ENCODE results near the gene TNFSF12. TPM values are rescaled to one million over a fixed set of nuclear protein-coding genes. Genes with fewer than 3 reads are reported as not detected.
A peak's percentile ranks its signal among the peaks of the same experiment; 100 is the strongest.

Gene TNFSF12
- total RNA-seq, 1 donor from 2014 or later = 18.0 TPM

GRCh38 chr17:7570351-7570750 lies 21.5 kb downstream of the TNFSF12 start:
- no peak for DNase-seq

GRCh38 chr17:7572338-7572587 lies 23.4 kb downstream of the TNFSF12 start:
- no peak for DNase-seq

GRCh38 chr17:7572588-7573323 lies 23.9 kb downstream of the TNFSF12 start:
- DNase-seq = peak; percentile 100

GRCh38 chr17:7573324-7574080 lies 24.6 kb downstream of the TNFSF12 start:
- peak; percentile 96 for DNase-seq

GRCh38 chr17:7574176-7574953 lies 25.5 kb downstream of the TNFSF12 start:
- no peak for DNase-seq

- no peak for DNase-seq
Observed at GRCh38 chr17:7575481-7575883, 26.6 kb downstream of the TNFSF12 start.

- DNase-seq = no peak
Observed at GRCh38 chr17:7575959-7576358, 27.1 kb downstream of the TNFSF12 start.

GRCh38 chr17:7576432-7576937 lies 27.6 kb downstream of the TNFSF12 start:
- DNase-seq = no peak

DNA sequence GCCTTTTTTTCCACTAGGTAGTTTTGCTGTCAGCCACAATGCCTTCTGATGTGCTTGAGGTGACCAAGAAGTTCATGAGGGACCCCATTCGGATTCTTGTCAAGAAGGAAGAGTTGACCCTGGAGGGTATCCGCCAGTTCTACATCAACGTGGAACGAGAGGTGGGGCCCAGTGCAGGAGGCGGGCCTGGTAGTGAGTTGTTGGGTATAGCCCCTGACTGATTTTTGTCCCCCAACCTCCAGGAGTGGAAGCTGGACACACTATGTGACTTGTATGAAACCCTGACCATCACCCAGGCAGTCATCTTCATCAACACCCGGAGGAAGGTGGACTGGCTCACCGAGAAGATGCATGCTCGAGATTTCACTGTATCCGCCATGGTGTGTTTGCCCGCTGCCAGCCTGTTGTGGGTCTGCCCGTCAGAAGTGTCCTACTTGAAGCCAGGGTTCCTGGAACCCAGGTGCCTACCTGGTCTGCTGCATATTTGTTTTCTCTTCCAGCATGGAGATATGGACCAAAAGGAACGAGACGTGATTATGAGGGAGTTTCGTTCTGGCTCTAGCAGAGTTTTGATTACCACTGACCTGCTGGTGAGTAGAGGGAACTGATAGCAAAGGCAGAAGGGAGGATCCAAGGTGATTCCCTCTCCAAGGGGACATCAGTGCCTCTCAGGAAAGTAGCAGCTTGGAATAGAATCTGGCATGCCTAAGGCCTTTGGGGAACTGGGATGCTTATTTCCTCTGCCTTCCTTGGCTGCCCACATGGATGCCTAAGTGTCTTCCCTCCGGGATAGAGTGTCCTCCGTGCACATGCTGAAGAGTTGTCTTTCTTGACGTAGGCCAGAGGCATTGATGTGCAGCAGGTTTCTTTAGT lies 28.7 kb downstream of the TNFSF12 start:
- DNase-seq = no peak

DNA sequence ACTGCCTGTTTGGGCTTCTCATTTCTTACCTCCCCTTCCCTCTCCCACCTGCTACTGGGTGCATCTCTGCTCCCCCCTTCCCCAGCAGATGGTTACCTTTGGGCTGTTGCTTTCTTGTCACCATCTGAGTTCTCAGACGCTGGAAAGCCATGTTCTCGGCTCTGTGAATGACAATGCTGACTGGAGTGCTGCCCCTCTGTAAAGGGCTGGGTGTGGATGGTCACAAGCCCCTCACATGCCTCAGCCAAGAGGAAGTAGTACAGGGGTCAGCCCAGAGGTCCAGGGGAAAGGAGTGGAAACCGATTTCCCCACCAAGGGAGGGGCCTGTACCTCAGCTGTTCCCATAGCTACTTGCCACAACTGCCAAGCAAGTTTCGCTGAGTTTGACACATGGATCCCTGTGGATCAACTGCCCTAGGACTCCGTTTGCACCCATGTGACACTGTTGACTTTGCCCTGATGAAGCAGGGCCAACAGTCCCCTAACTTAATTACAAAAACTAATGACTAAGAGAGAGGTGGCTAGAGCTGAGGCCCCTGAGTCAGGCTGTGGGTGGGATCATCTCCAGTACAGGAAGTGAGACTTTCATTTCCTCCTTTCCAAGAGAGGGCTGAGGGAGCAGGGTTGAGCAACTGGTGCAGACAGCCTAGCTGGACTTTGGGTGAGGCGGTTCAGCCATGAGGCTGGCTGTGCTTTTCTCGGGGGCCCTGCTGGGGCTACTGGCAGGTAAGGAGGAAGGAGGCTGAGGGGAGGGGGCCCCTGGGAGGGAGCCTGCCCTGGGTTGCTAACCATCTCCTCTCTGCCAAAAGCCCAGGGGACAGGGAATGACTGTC lies 30.4 kb downstream of the TNFSF12 start, which contains the start of gene CD68:
TSS of gene CD68 (plus strand) at position 638 of the 833 bp plus-strand sequence. CDS start at position 678, 40 bp downstream.
- DNase-seq = peak; percentile 53

- no peak for DNase-seq
Observed at GRCh38 chr17:7579834-7580603, 31.2 kb downstream of the TNFSF12 start.

DNA sequence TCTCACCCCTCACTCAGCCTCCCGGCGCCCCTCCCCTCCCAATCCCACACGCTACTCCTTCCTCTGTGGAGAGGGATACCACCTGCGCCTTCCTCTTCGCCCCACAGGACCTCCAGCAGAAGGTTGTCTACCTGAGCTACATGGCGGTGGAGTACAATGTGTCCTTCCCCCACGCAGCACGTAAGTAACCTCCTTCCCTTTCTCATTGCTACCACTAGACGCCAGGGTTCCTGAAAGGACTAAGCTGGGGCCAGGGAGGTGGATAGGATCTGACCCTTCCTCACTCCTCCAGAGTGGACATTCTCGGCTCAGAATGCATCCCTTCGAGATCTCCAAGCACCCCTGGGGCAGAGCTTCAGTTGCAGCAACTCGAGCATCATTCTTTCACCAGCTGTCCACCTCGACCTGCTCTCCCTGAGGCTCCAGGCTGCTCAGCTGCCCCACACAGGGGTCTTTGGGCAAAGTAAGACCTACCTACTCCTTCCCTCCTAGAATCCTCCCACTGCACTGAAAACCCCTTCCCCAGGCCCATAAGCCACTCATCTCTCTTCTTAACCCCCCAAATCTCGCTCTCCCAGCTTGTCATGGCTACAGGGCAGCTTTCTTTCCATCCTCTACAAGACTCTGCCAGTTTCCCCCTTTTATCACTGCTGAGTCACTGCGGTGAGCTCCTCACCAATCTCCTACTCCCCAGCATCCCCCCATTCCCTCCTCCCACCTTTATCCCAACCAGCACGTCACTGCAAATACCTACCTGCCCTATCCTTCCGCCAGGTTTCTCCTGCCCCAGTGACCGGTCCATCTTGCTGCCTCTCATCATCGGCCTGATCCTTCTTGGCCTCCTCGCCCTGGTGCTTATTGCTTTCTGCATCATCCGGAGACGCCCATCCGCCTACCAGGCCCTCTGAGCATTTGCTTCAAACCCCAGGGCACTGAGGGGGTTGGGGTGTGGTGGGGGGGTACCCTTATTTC lies 32.0 kb downstream of the TNFSF12 start:
- no peak for DNase-seq

- DNase-seq = no peak
Observed at GRCh38 chr17:7582396-7583252, 33.8 kb downstream of the TNFSF12 start.

GRCh38 chr17:7583253-7584109 lies 34.6 kb downstream of the TNFSF12 start, which contains the start of gene MPDU1:
MPDU1 (plus strand) TSS chr17:7583852; CDS start chr17:7583863, 11 bp downstream.
- peak; percentile 100 for DNase-seq

DNA sequence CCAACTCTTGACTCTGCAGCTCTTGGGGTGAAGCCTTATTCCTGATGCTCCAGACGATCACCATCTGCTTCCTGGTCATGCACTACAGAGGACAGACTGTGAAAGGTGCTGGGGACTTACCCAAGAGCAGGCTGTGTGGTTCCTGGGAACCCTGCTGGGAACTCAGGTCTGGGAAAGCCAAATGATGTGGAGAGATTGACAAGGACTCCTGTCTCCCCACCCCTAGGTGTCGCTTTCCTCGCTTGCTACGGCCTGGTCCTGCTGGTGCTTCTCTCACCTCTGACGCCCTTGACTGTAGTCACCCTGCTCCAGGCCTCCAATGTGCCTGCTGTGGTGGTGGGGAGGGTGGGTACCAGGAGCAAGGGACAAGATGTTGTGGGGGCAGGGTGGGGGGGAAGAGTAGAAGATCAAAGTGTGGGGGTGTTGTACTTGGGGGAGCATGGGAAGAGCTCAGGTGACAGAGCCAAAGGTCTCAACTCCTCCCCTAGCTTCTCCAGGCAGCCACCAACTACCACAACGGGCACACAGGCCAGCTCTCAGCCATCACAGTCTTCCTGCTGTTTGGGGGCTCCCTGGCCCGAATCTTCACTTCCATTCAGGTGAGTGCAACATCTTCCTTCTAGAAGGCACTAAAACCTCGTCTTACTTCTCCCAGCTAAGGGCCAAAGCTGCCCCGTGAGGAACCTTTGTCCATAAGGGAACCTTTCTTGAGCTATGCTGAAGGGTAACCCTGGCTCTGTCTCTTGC lies 38.0 kb downstream of the TNFSF12 start:
- no peak for DNase-seq
